HCT116 (cell line): Measurements from ENCODE around the gene ERC2. TPM values are rescaled to one million over a fixed set of nuclear protein-coding genes. Genes with fewer than 3 reads are reported as not detected.

Experiments used
- ATAC-seq: fragments of 200-7000 bp; cut with Tn5 transposase; 2 replicates; pipeline ENCODE4 v1.9.1; 2020; ENCODE audit warnings: mild to moderate bottlenecking, moderate library complexity
- BruUV-seq: library from RNA; stranded (reverse); fragments of 400-500 nt; replicated peaks from 2 replicates; lab custom pipeline; 2021; lab: Mats Ljungman, UMichigan
- CTCF ChIA-PET: fragments of 300-600 bp; sonication (Branson Sonifier 250); formaldehyde crosslinking; loops from one replicate; lab custom pipeline; 2021; ENCODE audit warnings: antibody characterized with exemption; lab: Charles Lee
- POLR2A ChIA-PET: fragments of 300-600, 350-600 bp; sonication (Branson Sonifier 250); formaldehyde crosslinking; loops from one replicate; lab custom pipeline; 2021; ENCODE audit warnings: antibody characterized with exemption; lab: Charles Lee
- RAD21 ChIA-PET, 2 experiments: fragments of 300-600 bp; sonication (Branson Sonifier 250); formaldehyde crosslinking; loops; one replicate each; lab custom pipeline; 2023; ENCODE audit warnings: low total read pairs in 2 of 2; ENCODE audit not compliant: uncharacterized antibody in 2 of 2, unreplicated experiment in 2 of 2, low non-redundant PET in 1 of 2; lab: Charles Lee
- DNase-seq: peaks from one replicate; pipeline ENCODE4 v3.0.0-alpha.2; 2010; ENCODE audit warnings: low read depth, low spot score
- H2AFZ ChIP-seq: fragments of 200-600 bp; shearing (Covaris generic), sonication (generic); 2 replicates; pipeline ENCODE4 v1.6.1; 2017; ENCODE audit warnings: low read depth, mixed run types, mixed read lengths, antibody characterized with exemption, low read length; ENCODE audit not compliant: poor library complexity, severe bottlenecking
- H3K27ac ChIP-seq: 2 replicates; pipeline ENCODE4 v1.5.1; 2012; ENCODE audit warnings: low read depth, low read length
- H3K27me3 ChIP-seq: fragments of 200-600 bp; sonication (generic); 2 replicates; pipeline ENCODE4 v1.6.1; 2016; ENCODE audit warnings: mixed run types, low read length, mixed read lengths; ENCODE audit not compliant: insufficient read depth
- H3K36me3 ChIP-seq, 2 experiments: fragments of 200-500 bp in 1 of 2; fragments of 200-600 bp in 1 of 2; sonication (Bioruptor generic) in 1 of 2; sonication (generic) in 1 of 2; 2 replicates each; pipeline versions ENCODE4 v1.5.1 to v1.6.1; 2014 to 2016; ENCODE audit warnings: low read length in 2 of 2, inconsistent platforms in 1 of 2, mixed read lengths in 1 of 2, mixed run types in 1 of 2; ENCODE audit not compliant: insufficient read depth in 2 of 2, control insufficient read depth in 1 of 2
- H3K4me1 ChIP-seq, 2 experiments: fragments of 200-600 bp in 1 of 2; sonication (generic) in 1 of 2; 2 replicates each; pipeline versions ENCODE4 v1.5.1 to v1.6.1; 2012 to 2017; ENCODE audit warnings: low read length in 2 of 2, inconsistent platforms in 1 of 2, mild to moderate bottlenecking in 1 of 2, mixed read lengths in 1 of 2, mixed run types in 1 of 2, moderate library complexity in 1 of 2; ENCODE audit not compliant: insufficient read depth in 2 of 2, control insufficient read depth in 1 of 2
- H3K4me2 ChIP-seq: fragments of 200-600 bp; sonication (generic); 2 replicates; pipeline ENCODE4 v1.6.1; 2017; ENCODE audit warnings: mixed run types, low read length, mixed read lengths
- H3K4me3 ChIP-seq, 2 experiments: fragments of 200-600 bp in 1 of 2; sonication (generic) in 1 of 2; replicated peaks in 1 of 2; 2 replicates each; pipeline ENCODE4 v1.5.1; 2011 to 2016; ENCODE audit warnings: low read length in 2 of 2, control low read depth in 1 of 2, low read depth in 1 of 2, mild to moderate bottlenecking in 1 of 2, mixed read lengths in 1 of 2, mixed run types in 1 of 2
- H3K79me2 ChIP-seq: fragments of 200-600 bp; sonication (generic); 2 replicates; pipeline ENCODE4 v1.6.1; 2017; ENCODE audit warnings: mild to moderate bottlenecking, mixed run types, low read length, moderate library complexity, mixed read lengths; ENCODE audit not compliant: insufficient read depth
- H3K9ac ChIP-seq: fragments of 200-600 bp; sonication (generic); 2 replicates; pipeline ENCODE4 v1.6.1; 2016; ENCODE audit warnings: low read length, mixed read lengths
- H3K9me2 ChIP-seq: fragments of 200-600 bp; sonication (generic), shearing (Covaris generic); 2 replicates; pipeline ENCODE4 v1.6.1; 2017; ENCODE audit warnings: mixed run types, mild to moderate bottlenecking, moderate library complexity; ENCODE audit not compliant: insufficient read depth
- H3K9me3 ChIP-seq, 2 experiments: fragments of 200-500 bp in 1 of 2; fragments of 200-600 bp in 1 of 2; sonication (Bioruptor generic) in 1 of 2; sonication (generic) in 1 of 2; 2 replicates each; pipeline ENCODE4 v1.6.1; 2014 to 2017; ENCODE audit warnings: low read length in 2 of 2, mixed read lengths in 2 of 2, inconsistent platforms in 1 of 2, low read depth in 1 of 2, mild to moderate bottlenecking in 1 of 2, mixed run types in 1 of 2, moderate library complexity in 1 of 2; ENCODE audit not compliant: control insufficient read depth in 1 of 2, insufficient read depth in 1 of 2
- H4K20me1 ChIP-seq: fragments of 200-600 bp; sonication (generic), shearing (Covaris generic); 2 replicates; pipeline ENCODE4 v1.6.1; 2017; ENCODE audit warnings: mixed run types, mild to moderate bottlenecking, moderate library complexity; ENCODE audit not compliant: insufficient read depth
- ATF3 ChIP-seq: IDR thresholded peaks from 2 replicates; pipeline ENCODE4 v1.6.1; 2012
- CBX3 ChIP-seq: IDR thresholded peaks from 2 replicates; pipeline ENCODE4 v1.6.1; 2012; ENCODE audit warnings: low read depth
- CEBPB ChIP-seq: IDR thresholded peaks from 2 replicates; pipeline ENCODE4 v1.6.1; 2012; ENCODE audit warnings: low read depth
- EGR1 ChIP-seq: IDR thresholded peaks from 2 replicates; pipeline ENCODE4 v1.6.1; 2012; ENCODE audit warnings: low read depth
- ELF1 ChIP-seq: IDR thresholded peaks from 2 replicates; pipeline ENCODE4 v1.6.1; 2012; ENCODE audit warnings: low read depth, borderline replicate concordance
- FOSL1 ChIP-seq: IDR thresholded peaks from 2 replicates; pipeline ENCODE4 v1.6.1; 2012; ENCODE audit warnings: low read depth
- MAX ChIP-seq: IDR thresholded peaks from 2 replicates; pipeline ENCODE4 v1.6.1; 2012
- POLR2A ChIP-seq: IDR thresholded peaks from 2 replicates; pipeline ENCODE4 v1.7.0; 2011; ENCODE audit warnings: borderline replicate concordance; ENCODE audit not compliant: insufficient read depth, insufficient read length; ENCODE audit errors: extremely low read depth
- POLR2AphosphoS5 ChIP-seq: IDR thresholded peaks from 2 replicates; pipeline ENCODE4 v1.6.1; 2011; ENCODE audit warnings: mild to moderate bottlenecking, low read depth, low read length, moderate library complexity
- RAD21 ChIP-seq: IDR thresholded peaks from 2 replicates; pipeline ENCODE4 v1.6.1; 2012; ENCODE audit warnings: low read depth, mild to moderate bottlenecking
- SIN3A ChIP-seq: IDR thresholded peaks from 2 replicates; pipeline ENCODE4 v1.6.1; 2012; ENCODE audit warnings: low read depth
- SP1 ChIP-seq: IDR thresholded peaks from 2 replicates; pipeline ENCODE4 v1.6.1; 2012; ENCODE audit warnings: low read depth
- TCF7L2 ChIP-seq: IDR thresholded peaks from 2 replicates; pipeline ENCODE4 v1.7.0; 2011; ENCODE audit warnings: borderline replicate concordance, inconsistent platforms; ENCODE audit not compliant: insufficient read depth, insufficient read length; ENCODE audit errors: extremely low read depth
- intact Hi-C: fragments of 100-400 bp; cut with micrococcal nuclease; formaldehyde crosslinking; loops from 2 replicates; pipeline ENCODE4 v1.10.0; 2022
- total RNA-seq: library from RNA; stranded (reverse); gene quantifications from one replicate; pipeline ENCODE4 v1.2.1, GENCODE V29; 2021; ENCODE audit not compliant: unreplicated experiment
- TF ChIP-seq, protein P1 (sequence below), 3 experiments: fragments of 200-600 bp in 1 of 3; sonication (generic) in 1 of 3; IDR thresholded peaks in 2 of 3; conservative IDR thresholded peaks in 1 of 3; 2 replicates each; pipeline ENCODE4 v1.5.1; 2012 to 2017; ENCODE audit warnings: low read depth in 2 of 3, low read length in 2 of 3, antibody characterized with exemption in 1 of 3, borderline replicate concordance in 1 of 3, control low read depth in 1 of 3, mild to moderate bottlenecking in 1 of 3, mixed read lengths in 1 of 3, mixed run types in 1 of 3, moderate library complexity in 1 of 3; ENCODE audit not compliant: insufficient read depth in 1 of 3

Gene ERC2
- total RNA-seq, 1 experiment from 2014 or later = not detected

GRCh38 chr3:55855311-55855710 lies 613.0 kb downstream of the ERC2 start:
- Histone ChIP-seq H3K27me3 (no peaks in the 10 kb centered on the region), H3K79me2 (no peaks in the 10 kb centered on the region), H4K20me1 (no peaks in the 10 kb centered on the region), H3K9me3 (no peaks in the 10 kb centered on the region), H2AFZ (no peak overlapping the region), H3K9me2 (no peaks in the 10 kb centered on the region), H3K36me3 (no peaks in the 10 kb centered on the region), H3K4me1 (no peaks in the 10 kb centered on the region), H3K9ac (no peak overlapping the region), H3K4me3 (no peak overlapping the region), H3K27ac (no peak overlapping the region), H3K4me2 (no peak overlapping the region)
- DNase-seq (no peak), ATAC-seq (no peak)
- TF ChIP-seq, protein P1, sequence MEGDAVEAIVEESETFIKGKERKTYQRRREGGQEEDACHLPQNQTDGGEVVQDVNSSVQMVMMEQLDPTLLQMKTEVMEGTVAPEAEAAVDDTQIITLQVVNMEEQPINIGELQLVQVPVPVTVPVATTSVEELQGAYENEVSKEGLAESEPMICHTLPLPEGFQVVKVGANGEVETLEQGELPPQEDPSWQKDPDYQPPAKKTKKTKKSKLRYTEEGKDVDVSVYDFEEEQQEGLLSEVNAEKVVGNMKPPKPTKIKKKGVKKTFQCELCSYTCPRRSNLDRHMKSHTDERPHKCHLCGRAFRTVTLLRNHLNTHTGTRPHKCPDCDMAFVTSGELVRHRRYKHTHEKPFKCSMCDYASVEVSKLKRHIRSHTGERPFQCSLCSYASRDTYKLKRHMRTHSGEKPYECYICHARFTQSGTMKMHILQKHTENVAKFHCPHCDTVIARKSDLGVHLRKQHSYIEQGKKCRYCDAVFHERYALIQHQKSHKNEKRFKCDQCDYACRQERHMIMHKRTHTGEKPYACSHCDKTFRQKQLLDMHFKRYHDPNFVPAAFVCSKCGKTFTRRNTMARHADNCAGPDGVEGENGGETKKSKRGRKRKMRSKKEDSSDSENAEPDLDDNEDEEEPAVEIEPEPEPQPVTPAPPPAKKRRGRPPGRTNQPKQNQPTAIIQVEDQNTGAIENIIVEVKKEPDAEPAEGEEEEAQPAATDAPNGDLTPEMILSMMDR (IDR thresholded peaks at IDR 0.05 in 2 of 3, conservative IDR thresholded peaks at IDR 0.05 in 1 of 3; ENCODE audit: borderline replicate concordance in 1 of 3, insufficient read depth in 1 of 3, low read depth in 2 of 3, low read length in 2 of 3) = no peak
- no peak for TF ChIP-seq ELF1
- TF ChIP-seq CBX3 = no peak
- TF ChIP-seq MAX = no peak
- no peak for TF ChIP-seq CEBPB
- TF ChIP-seq POLR2AphosphoS5 = no peak
- no peak for TF ChIP-seq ATF3
- TF ChIP-seq RAD21 = no peak
- TF ChIP-seq SIN3A = no peak
- no peak for TF ChIP-seq POLR2A
- no peak for TF ChIP-seq TCF7L2
- TF ChIP-seq EGR1 = no peak
- TF ChIP-seq SP1 = no peak
- no peak for TF ChIP-seq FOSL1
- ChIA-PET CTCF (no interaction called here), POLR2A (no interaction called here), RAD21 (no interaction called here)
- intact Hi-C loops = no loop called here
- BruUV-seq = no TSS peak
